Activated B cell treated with CpG ODN at 0.5 μM for 24 hours (primary cell): Measurements from ENCODE around the gene ECI1. TPM values are rescaled to one million over a fixed set of nuclear protein-coding genes. Genes with fewer than 3 reads are reported as not detected.

Source experiments
- ATAC-seq: fragments of 200-7000 bp; cut with Tn5 transposase; one replicate; pipeline ENCODE4 v1.10.0; 2021; ENCODE audit warnings: low read depth, mild to moderate bottlenecking, moderate library complexity
- CTCF ChIA-PET: fragments of 350-600 bp; sonication (Branson Sonifier 250); formaldehyde crosslinking; loops from one replicate; lab custom pipeline; 2021; ENCODE audit warnings: antibody characterized with exemption; lab: Charles Lee
- POLR2A ChIA-PET: fragments of 350-600 bp; sonication (Branson Sonifier 250); formaldehyde crosslinking; loops from one replicate; lab custom pipeline; 2021; ENCODE audit warnings: antibody characterized with exemption; lab: Charles Lee
- DNase-seq: peaks from one replicate; pipeline ENCODE4 v3.0.0; 2022
- H3K27ac Mint-ChIP-seq: one replicate; pipeline ENCODE4 v1.8.0; 2020; ENCODE audit warnings: mixed read lengths
- H3K27me3 Mint-ChIP-seq: one replicate; pipeline ENCODE4 v1.8.0; 2021; ENCODE audit warnings: mixed read lengths
- H3K36me3 Mint-ChIP-seq: one replicate; pipeline ENCODE4 v1.8.0; 2021; ENCODE audit warnings: low read depth, mixed read lengths
- H3K4me1 Mint-ChIP-seq: one replicate; pipeline ENCODE4 v1.8.0; 2021; ENCODE audit warnings: mixed read lengths
- H3K4me3 Mint-ChIP-seq: one replicate; pipeline ENCODE4 v1.8.0; 2020; ENCODE audit warnings: mild to moderate bottlenecking, mixed read lengths
- H3K9me3 Mint-ChIP-seq: one replicate; pipeline ENCODE4 v1.8.0; 2020; ENCODE audit warnings: mixed read lengths
- CTCF ChIP-seq: fragments of 200-600 bp; IDR thresholded peaks from one replicate; pipeline ENCODE4 v1.8.0; 2022; ENCODE audit warnings: antibody characterized with exemption, mild to moderate bottlenecking
- intact Hi-C: fragments of 100-400 bp; cut with micrococcal nuclease; formaldehyde crosslinking; loops from one replicate; pipeline ENCODE4 v1.15.1; 2024
- total RNA-seq: library from RNA; stranded (reverse); gene quantifications from 2 replicates; pipeline ENCODE4 v1.2.3, GENCODE V29; 2022

Gene ECI1
- total RNA-seq, 1 donor from 2014 or later, result 38.1 TPM

DNA sequence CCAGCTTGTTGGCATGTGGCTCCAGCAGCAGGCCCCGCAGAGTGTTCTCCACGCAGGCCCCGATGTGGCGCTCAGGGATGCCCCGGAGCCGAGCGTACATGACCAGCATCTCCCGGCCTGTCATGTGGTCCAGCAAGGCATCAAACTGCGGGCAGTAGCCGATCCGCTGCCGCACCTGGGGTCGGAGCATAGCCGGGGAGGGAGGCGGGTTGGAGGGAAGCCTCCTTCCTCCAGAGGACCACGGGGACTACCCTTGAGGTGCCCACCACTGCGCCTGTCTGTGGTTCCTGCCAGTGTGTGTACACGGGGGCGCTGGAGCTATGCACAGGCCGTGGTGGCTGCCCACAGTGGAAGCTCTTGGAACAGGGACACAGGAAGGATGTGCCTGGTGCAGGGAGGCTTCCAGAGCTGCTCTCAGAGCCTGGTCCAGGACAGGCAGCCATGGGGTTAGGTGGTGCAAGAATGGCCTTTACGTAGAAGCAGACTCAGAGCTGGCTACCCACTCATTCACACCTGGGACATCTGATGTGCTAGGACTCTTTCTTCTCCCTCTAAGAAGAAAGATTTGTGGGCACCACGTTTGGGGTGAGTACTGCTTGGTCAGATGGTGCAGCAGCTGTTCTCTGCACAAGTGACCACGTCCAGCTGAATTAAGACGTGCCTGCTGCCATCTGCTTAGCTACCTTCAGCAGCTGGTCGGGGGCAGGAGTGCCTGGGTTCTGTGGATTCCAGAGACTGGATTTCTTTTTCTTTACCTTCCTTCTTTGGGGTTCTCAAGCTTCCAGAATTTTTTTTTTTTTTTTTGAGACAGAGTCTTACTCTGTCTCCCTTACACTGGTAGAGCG is 27.8 kb upstream of the ECI1 start:
- POLR2A ChIA-PET, result interaction anchor here (0.6 kb wide), 1 partner anchor 53 kb away, joined by 3 read pairs; no protein-coding TSS in a partner anchor

DNA sequence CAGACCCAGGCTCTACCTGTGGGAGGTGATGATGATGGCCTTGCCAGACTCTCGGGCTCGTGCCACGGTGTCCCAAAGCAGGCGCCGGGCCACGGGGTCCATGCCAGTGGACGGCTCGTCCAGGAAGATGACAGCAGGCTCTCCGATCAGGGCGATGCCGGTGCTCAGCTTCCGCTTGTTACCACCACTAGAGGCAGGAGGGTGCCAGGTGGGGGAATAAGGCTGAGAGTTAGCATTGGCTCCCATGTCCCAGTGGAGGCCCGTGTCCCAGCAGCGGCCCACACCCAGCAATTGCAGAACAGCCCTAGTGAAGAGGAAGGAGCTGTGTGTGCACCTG is 26.9 kb upstream of the ECI1 start:
- H3K36me3 Mint-ChIP-seq, result peaks cover 2% of the 10 kb centered on the region
- H3K4me3 Mint-ChIP-seq, result no peak overlapping the region
- ChIA-PET CTCF (no interaction called here), POLR2A (no interaction called here)
- H3K9me3 Mint-ChIP-seq, result no peaks in the 10 kb centered on the region
- H3K4me1 Mint-ChIP-seq, result no peaks in the 10 kb centered on the region
- DNase-seq (no peak), ATAC-seq (no peak)
- no peaks in the 10 kb centered on the region for H3K27me3 Mint-ChIP-seq
- intact Hi-C loops, result no loop called here
- no peak for TF ChIP-seq CTCF
- no peak overlapping the region for H3K27ac Mint-ChIP-seq

More for the DNA sequence above, 27.8 kb upstream of the ECI1 start:
- Mint-ChIP-seq H3K27me3 (no peaks in the 10 kb centered on the region), H3K4me1 (no peaks in the 10 kb centered on the region), H3K27ac (no peak overlapping the region), H3K9me3 (no peaks in the 10 kb centered on the region), H3K4me3 (no peak overlapping the region), H3K36me3 (no peaks in the 10 kb centered on the region)
- DNase-seq (no peak), ATAC-seq (no peak)
- TF ChIP-seq CTCF, result no peak
- CTCF ChIA-PET, result no interaction called here
- intact Hi-C loops, result no loop called here

DNA sequence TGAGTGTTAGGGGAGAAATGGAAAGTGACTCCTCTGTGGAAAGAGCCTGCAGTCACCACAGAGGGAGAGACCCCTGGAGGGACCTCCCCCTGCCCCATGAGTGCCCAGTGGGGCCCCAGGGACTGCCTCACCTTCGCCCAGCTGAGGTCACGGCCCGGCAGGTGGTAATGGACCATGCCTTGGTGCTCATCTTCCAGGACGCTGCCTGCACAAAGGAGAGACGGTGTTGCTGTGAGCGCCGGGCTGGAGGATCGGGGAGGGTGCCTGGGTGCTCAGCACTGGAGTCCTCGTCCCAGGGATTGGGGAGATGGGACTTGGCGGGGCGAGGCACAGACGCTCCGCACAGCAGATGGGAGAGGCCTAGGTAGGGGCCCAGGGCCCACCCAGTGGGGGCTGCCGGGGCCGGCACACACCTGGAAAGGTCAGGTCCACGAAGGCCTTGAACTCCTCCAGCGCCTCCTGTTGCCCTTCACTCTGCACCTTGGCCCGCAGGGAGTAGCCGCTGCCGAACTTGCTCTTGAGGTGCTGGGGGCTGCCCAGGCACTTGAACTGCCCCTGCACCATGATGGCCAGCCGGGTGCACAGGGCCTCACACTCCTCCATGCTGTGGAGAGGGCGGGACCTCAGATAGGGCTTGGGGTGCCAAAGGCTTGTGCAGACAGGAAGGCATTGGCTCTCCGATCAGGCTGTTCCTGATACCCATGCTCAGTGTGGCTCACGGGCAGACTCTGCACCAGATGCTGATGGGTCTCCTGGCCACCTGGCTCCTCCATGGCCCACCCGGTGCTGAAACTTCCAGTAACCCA is 26.3 kb upstream of the ECI1 start:
- Mint-ChIP-seq H3K36me3 (peaks cover 2% of the 10 kb centered on the region), H3K27me3 (no peaks in the 10 kb centered on the region), H3K27ac (no peak overlapping the region), H3K9me3 (no peaks in the 10 kb centered on the region), H3K4me3 (no peak overlapping the region), H3K4me1 (no peaks in the 10 kb centered on the region)
- ATAC-seq (no peak), DNase-seq (no peak)
- POLR2A ChIA-PET, result no interaction called here
- CTCF ChIA-PET, result no interaction called here
- TF ChIP-seq CTCF, result no peak
- intact Hi-C loops, result no loop called here

DNA sequence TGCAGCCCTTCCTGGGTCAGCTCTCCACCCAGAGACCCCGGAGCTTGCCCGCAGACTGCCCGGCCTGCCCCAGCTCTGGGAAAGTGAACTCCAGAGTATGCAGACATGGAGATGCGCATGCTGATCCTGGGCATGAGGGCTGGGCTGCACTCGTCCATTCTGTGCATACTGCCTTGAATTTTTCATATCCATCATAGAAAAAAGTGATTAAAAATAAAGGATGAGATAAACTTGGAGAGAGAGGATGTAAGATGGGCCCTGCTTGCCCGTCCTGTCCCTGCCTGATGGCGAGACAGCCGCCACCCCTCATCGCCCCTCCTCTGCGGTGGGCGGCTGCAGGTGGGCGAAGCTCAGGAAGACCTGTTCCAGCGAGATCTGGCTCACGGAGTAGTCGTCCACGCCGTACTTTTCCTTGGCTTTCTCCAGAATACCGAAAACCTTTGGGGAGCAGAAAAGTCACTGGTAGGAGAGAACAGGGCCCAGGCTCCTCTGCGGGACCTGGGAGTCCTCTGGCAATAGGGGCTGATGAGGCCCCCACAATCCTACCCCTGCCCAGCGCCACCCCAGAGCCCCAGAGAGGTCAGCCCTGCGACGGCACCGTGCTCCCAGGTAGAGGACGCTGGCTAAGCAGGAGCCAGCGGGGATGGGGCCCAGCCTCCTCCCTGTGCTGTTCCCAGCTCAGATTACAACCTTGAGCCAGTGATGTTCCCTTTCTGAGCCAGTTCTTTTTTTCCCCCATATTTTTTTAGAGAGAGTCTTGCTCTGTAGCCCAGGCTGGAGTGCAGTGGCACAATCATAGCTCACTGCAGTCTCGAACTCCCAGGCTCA is 25.2 kb upstream of the ECI1 start:
- ChIA-PET POLR2A (no interaction called here), CTCF (no interaction called here)
- no peak overlapping the region for H3K4me3 Mint-ChIP-seq

More for the DNA sequence above, 25.2 kb upstream of the ECI1 start:
- Mint-ChIP-seq H3K27ac (no peak overlapping the region), H3K4me1 (no peaks in the 10 kb centered on the region), H3K9me3 (no peaks in the 10 kb centered on the region), H3K27me3 (no peaks in the 10 kb centered on the region), H3K36me3 (peaks cover 2% of the 10 kb centered on the region)
- TF ChIP-seq CTCF, result no peak
- intact Hi-C loops, result no loop called here
- DNase-seq (no peak), ATAC-seq (no peak)
